ENCODE measurements around the gene TRDMT1.

The TRDMT1 gene

DNA sequence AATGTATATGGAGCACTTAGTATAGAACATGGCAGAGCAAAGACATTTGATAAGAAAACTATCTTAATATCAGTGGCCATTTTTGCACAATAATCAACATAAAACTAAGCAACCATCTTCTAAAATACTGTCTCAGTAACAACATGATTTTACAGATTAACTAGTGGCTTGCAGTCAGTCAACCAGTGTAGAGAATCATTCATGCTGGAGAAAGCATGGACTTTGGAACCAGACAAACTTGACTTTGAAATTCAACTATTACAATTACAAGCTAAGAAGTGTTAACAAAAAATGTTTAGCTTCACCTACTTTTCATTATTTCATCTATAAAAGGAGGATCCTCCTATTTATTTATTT, 99.6 kb downstream of the TRDMT1 start:
- no peaks in the 10 kb centered on the region for H3K27me3 ChIP-seq (ENCODE audit: insufficient read depth, low read length)
- no peak overlapping the region for H3K4me3 ChIP-seq (ENCODE audit: low read length)
- no peaks in the 10 kb centered on the region for H3K36me3 ChIP-seq (ENCODE audit: insufficient read depth, low read length)
- no peaks in the 10 kb centered on the region for H3K4me1 ChIP-seq (ENCODE audit: insufficient read depth, low read length)
- H3K9me3 ChIP-seq (ENCODE audit: low read length) = no peaks in the 10 kb centered on the region
- no peak overlapping the region for H2AFZ ChIP-seq (ENCODE audit: low read depth, low read length)

DNA sequence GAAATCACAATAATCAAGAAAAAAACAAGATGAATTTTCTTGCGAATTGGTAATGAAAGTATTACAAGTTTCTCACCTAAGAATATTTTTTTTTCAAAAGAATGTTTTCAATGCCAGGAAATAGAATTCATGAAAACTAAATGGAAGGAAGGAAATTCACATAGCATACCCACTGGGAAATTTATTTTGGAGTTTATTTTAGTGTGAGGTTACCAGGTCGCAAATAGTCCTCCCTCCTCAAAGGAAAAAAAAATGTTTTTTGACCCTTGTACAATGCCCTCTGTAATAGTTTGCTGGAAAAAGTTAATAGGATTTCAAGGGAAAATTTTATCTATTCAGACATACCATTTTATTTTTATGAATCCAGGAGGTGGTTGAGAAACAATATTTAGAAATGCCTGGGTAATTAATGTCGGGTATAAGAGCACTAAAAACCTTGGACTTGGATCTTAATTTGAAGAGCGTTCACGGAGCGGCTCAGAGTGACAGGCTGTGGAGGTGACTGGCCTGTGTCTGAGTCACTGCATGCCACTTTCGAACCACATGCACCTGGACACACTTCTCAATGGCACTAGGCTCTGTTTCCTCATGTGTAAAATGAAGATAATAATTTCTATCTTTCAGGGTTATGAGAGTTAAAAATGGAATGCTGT, 100.1 kb downstream of the TRDMT1 start:
- Histone ChIP-seq H3K4me1 (ENCODE audit: insufficient read depth, low read length) (no peaks in the 10 kb centered on the region), H3K36me3 (ENCODE audit: insufficient read depth, low read length) (no peaks in the 10 kb centered on the region)

GRCh38 chr10:17100586-17100985, 100.9 kb downstream of the TRDMT1 start:
- no peaks in the 10 kb centered on the region for H3K27me3 ChIP-seq (ENCODE audit: insufficient read depth, low read length)
- H3K4me3 ChIP-seq (ENCODE audit: low read length) = no peak overlapping the region
- H3K9me3 ChIP-seq (ENCODE audit: low read length) = no peaks in the 10 kb centered on the region
- H3K4me1 ChIP-seq (ENCODE audit: insufficient read depth, low read length) = no peaks in the 10 kb centered on the region
- H2AFZ ChIP-seq (ENCODE audit: low read depth, low read length) = no peak overlapping the region
- H3K36me3 ChIP-seq (ENCODE audit: insufficient read depth, low read length) = no peaks in the 10 kb centered on the region

More for the DNA sequence above, 100.1 kb downstream of the TRDMT1 start:
- no peak overlapping the region for H3K4me3 ChIP-seq (ENCODE audit: low read length)
- no peaks in the 10 kb centered on the region for H3K27me3 ChIP-seq (ENCODE audit: insufficient read depth, low read length)
- H2AFZ ChIP-seq (ENCODE audit: low read depth, low read length) = no peak overlapping the region
- no peaks in the 10 kb centered on the region for H3K9me3 ChIP-seq (ENCODE audit: low read length)

DNA sequence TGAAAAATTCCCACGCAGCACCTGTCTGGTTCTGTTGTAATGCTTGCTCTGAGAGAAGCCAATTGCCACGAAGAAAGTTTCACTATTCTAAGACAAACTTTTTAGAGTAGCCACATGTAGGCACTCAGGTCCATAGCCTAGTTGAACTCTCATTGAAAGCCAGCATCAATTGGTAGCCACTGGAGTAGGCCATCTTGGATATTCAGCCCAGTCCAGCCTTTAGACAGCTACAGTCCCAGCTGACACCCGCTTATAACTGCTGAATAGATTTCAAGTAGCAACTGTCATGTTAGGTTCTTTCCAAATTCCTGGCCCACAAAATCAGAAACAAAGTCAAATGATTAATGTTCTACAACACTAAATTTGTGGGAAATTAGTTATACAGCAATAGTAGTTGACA, 103.5 kb downstream of the TRDMT1 start:
- Histone ChIP-seq H3K9me3 (ENCODE audit: low read length) (no peaks in the 10 kb centered on the region), H3K4me1 (ENCODE audit: insufficient read depth, low read length) (peaks cover 2% of the 10 kb centered on the region), H3K4me3 (ENCODE audit: low read length) (no peak overlapping the region), H3K36me3 (ENCODE audit: insufficient read depth, low read length) (no peaks in the 10 kb centered on the region), H2AFZ (ENCODE audit: low read depth, low read length) (no peak overlapping the region), H3K27me3 (ENCODE audit: insufficient read depth, low read length) (no peaks in the 10 kb centered on the region)
